Panc1 (cell line): ENCODE measurements around the gene DACH1. TPM values are rescaled to one million over a fixed set of nuclear protein-coding genes. Genes with fewer than 3 reads are reported as not detected.

ENCODE experiments used
- ATAC-seq: fragments of 200-7000 bp; cut with Tn5 transposase; 2 replicates; pipeline ENCODE4 v1.9.1; 2020; ENCODE audit warnings: mild to moderate bottlenecking, moderate library complexity
- BruUV-seq: library from RNA; stranded (reverse); fragments of 400-500 nt; replicated peaks from 2 replicates; lab custom pipeline; 2021; lab: Mats Ljungman, UMichigan
- CTCF ChIA-PET: fragments of 300-600 bp; sonication (Branson Sonifier 250); formaldehyde crosslinking; loops from one replicate; lab custom pipeline; 2022; ENCODE audit warnings: antibody characterized with exemption; lab: Charles Lee
- POLR2A ChIA-PET: fragments of 300-600 bp; sonication (Branson Sonifier 250); formaldehyde crosslinking; loops from one replicate; lab custom pipeline; 2022; ENCODE audit warnings: antibody characterized with exemption; lab: Charles Lee
- DNase-seq: peaks from one replicate; pipeline ENCODE4 v3.0.0-alpha.2; 2010; ENCODE audit warnings: low read depth, low spot score
- H3K27ac ChIP-seq: 2 replicates; pipeline ENCODE4 v1.5.1; 2011; ENCODE audit warnings: mild to moderate bottlenecking, low read length, inconsistent platforms
- H3K27me3 ChIP-seq: fragments of 200-500 bp; sonication (Bioruptor generic); 2 replicates; pipeline ENCODE4 v1.6.0; 2014; ENCODE audit warnings: low read length, inconsistent platforms; ENCODE audit not compliant: control insufficient read depth, insufficient read depth
- H3K36me3 ChIP-seq: fragments of 200-500 bp; sonication (Bioruptor generic); 2 replicates; pipeline ENCODE4 v1.5.1; 2014; ENCODE audit warnings: inconsistent platforms, mild to moderate bottlenecking, low read length, moderate library complexity; ENCODE audit not compliant: control insufficient read depth, insufficient read depth
- H3K4me1 ChIP-seq: 2 replicates; pipeline ENCODE4 v1.5.1; 2011; ENCODE audit warnings: inconsistent platforms, mild to moderate bottlenecking, low read length, moderate library complexity; ENCODE audit not compliant: control insufficient read depth, insufficient read depth
- H3K4me3 ChIP-seq, 2 experiments: 2 replicates each; pipeline ENCODE4 v1.5.1; 2011 to 2012; ENCODE audit warnings: low read depth in 2 of 2, low read length in 2 of 2, mild to moderate bottlenecking in 2 of 2, inconsistent platforms in 1 of 2, moderate library complexity in 1 of 2
- H3K9me3 ChIP-seq: fragments of 200-500 bp; sonication (Bioruptor generic); 2 replicates; pipeline ENCODE4 v1.5.1; 2014; ENCODE audit warnings: low read depth, mild to moderate bottlenecking, inconsistent platforms, low read length, moderate library complexity; ENCODE audit not compliant: control insufficient read depth, insufficient read depth
- POLR2AphosphoS5 ChIP-seq: IDR thresholded peaks from 2 replicates; pipeline ENCODE4 v1.6.1; 2012; ENCODE audit warnings: mild to moderate bottlenecking, low read depth, low read length, moderate library complexity
- REST ChIP-seq, 2 experiments: IDR thresholded peaks; 2 replicates each; pipeline ENCODE4 v1.6.1; 2011 to 2012; ENCODE audit warnings: low read depth in 2 of 2, control low read depth in 1 of 2, low read length in 1 of 2, mild to moderate bottlenecking in 1 of 2, moderate library complexity in 1 of 2; ENCODE audit not compliant: insufficient read depth in 1 of 2
- SIN3A ChIP-seq: IDR thresholded peaks from 2 replicates; pipeline ENCODE4 v1.6.1; 2012; ENCODE audit warnings: low read depth, mild to moderate bottlenecking, low read length, moderate library complexity, borderline replicate concordance; ENCODE audit not compliant: insufficient read depth
- TCF7L2 ChIP-seq: IDR thresholded peaks from 2 replicates; pipeline ENCODE4 v1.6.1; 2011; ENCODE audit warnings: mild to moderate bottlenecking, low read depth, low read length, inconsistent platforms
- in situ Hi-C: cut with HindIII; loops from 2 replicates; pipeline ENCODE4 v1.10.0; 2016; ENCODE audit warnings: low sequenced_read_pairs, low pct_unique_long_range_greater_than_20kb
- intact Hi-C: fragments of 100-400 bp; cut with micrococcal nuclease; formaldehyde crosslinking; loops from one replicate; pipeline ENCODE4 v1.10.0; 2022; ENCODE audit not compliant: unreplicated experiment
- total RNA-seq: library from RNA; stranded (reverse); gene quantifications from one replicate; pipeline ENCODE4 v1.2.1, GENCODE V29; 2021; ENCODE audit not compliant: unreplicated experiment
- TF ChIP-seq, protein P1 (sequence below): fragments of 450-650 bp; IDR thresholded peaks from 2 replicates; pipeline ENCODE4 v1.5.1; 2017; ENCODE audit warnings: mild to moderate bottlenecking

The DACH1 gene
- total RNA-seq, 1 experiment from 2014 or later = 0.54 TPM

GRCh38 chr13:71488201-71488600 lies 378.8 kb downstream of the DACH1 start:
- no peak overlapping the region for H3K27ac ChIP-seq
- CTCF ChIA-PET = no interaction called here
- no peak overlapping the region for H3K4me3 ChIP-seq
- DNase-seq (no peak), ATAC-seq (no peak)
- intact Hi-C loops = no loop called here
- in situ Hi-C loops = no loop called here
- no peaks in the 10 kb centered on the region for H3K4me1 ChIP-seq
- no peak for TF ChIP-seq REST (IDR thresholded peaks at IDR 0.05; ENCODE audit: insufficient read depth in 1 of 2, low read depth in 2 of 2, low read length in 1 of 2)
- no peak for TF ChIP-seq SIN3A
- TF ChIP-seq, protein P1, sequence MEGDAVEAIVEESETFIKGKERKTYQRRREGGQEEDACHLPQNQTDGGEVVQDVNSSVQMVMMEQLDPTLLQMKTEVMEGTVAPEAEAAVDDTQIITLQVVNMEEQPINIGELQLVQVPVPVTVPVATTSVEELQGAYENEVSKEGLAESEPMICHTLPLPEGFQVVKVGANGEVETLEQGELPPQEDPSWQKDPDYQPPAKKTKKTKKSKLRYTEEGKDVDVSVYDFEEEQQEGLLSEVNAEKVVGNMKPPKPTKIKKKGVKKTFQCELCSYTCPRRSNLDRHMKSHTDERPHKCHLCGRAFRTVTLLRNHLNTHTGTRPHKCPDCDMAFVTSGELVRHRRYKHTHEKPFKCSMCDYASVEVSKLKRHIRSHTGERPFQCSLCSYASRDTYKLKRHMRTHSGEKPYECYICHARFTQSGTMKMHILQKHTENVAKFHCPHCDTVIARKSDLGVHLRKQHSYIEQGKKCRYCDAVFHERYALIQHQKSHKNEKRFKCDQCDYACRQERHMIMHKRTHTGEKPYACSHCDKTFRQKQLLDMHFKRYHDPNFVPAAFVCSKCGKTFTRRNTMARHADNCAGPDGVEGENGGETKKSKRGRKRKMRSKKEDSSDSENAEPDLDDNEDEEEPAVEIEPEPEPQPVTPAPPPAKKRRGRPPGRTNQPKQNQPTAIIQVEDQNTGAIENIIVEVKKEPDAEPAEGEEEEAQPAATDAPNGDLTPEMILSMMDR = no peak
- TF ChIP-seq TCF7L2 = no peak
- TF ChIP-seq POLR2AphosphoS5 = no peak
- BruUV-seq = no TSS peak
- POLR2A ChIA-PET = no interaction called here
- no peaks in the 10 kb centered on the region for H3K36me3 ChIP-seq
- no peaks in the 10 kb centered on the region for H3K27me3 ChIP-seq
- no peaks in the 10 kb centered on the region for H3K9me3 ChIP-seq

DNA sequence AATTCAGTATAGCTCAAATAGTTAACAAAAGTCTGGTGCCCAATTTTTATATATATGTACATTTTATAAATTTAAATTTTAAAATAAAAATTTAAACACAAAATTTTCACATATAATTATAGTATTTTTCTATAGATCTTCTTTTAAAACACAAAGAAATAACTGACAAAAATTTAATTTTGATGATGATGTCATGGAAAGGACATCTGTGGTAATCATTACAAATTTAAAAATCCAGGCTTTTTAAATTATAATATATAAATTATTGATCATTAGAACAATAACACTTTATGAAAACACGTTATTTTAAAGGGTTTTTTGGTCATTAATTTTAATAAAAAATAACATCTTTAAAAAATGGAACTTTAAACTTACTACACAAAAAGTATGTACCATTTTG lies 381.1 kb downstream of the DACH1 start:
- ATAC-seq (no peak), DNase-seq (no peak)
- H3K36me3 ChIP-seq = no peaks in the 10 kb centered on the region
- no peaks in the 10 kb centered on the region for H3K4me1 ChIP-seq
- in situ Hi-C loops (no loop called here), intact Hi-C loops (no loop called here)
- H3K27me3 ChIP-seq = no peaks in the 10 kb centered on the region
- H3K27ac ChIP-seq = no peak overlapping the region
- no peak overlapping the region for H3K4me3 ChIP-seq
- POLR2A ChIA-PET = no interaction called here
- H3K9me3 ChIP-seq = no peaks in the 10 kb centered on the region
- BruUV-seq = no TSS peak
- TF ChIP-seq POLR2AphosphoS5 = no peak
- TF ChIP-seq TCF7L2 = no peak
- no peak for TF ChIP-seq SIN3A
- TF ChIP-seq, protein P1 = no peak
- no peak for TF ChIP-seq REST (IDR thresholded peaks at IDR 0.05; ENCODE audit: insufficient read depth in 1 of 2, low read depth in 2 of 2, low read length in 1 of 2)
- CTCF ChIA-PET = no interaction called here
